ENCODE data around the gene RSPH1.

The RSPH1 gene

DNA sequence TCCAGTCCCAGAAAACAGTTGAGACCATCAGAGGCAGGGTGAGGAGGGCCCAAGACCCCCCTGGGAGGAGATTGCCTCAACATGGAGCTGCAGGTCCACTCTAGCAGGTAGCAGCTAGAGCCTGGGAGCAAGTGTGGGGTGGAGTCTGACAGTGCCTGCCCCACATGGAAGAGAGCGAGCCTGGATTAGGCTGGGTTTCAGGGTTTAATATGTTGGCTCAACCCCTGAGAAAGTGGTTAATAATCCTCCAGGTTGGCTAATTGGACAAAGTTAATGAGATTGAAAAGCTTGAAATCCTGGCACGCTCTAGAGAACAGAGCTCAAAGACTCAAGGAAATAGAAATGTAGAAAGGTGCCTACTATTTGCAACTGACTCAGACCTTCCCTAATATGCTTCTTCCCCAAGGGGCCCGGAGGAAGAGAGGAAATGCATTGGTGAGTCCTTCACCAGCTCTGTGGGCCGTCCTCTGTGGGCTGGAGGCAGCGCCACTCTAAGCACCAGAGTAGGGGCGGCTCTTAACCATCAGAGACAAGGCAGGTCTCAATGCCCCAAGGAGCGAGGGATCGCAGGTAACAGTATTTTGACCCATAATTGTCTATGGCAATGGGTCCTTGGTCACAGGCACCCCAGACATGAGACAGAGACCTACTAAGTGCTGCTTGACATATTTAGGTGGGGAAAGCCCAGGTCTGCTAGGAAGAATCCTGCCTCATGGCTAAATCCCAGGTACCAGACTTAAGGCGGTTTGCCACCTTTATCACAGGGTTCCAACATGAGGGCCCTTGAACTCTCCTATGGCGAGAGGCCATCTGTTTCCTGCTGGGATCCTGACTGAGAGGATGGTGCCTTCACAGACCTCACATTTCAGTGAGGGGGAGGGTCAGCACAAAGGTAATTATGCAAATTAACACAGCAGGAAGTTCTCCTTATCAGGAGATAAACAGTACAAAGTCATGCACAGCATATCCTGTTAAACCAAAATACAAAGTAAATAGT lies 33.8 kb downstream of the RSPH1 start:
- no peak for DNase-seq

DNA sequence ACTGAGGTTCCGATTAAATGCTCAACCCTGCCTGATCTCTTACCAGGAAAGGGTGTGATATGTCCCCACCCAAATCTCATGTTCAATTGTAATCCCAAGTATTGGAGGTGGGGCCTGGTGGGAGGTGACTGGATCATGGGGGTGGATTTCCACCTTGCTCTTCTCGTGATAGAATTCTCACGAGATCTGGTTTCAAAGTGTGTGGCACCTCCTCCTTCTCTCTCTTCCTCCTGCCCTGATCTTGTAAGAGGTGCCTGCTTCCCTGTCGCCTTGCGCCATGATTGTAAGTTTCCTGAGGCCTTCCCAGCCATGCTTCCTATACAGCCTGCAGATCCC lies 34.9 kb downstream of the RSPH1 start:
- DNase-seq: no peak

DNA sequence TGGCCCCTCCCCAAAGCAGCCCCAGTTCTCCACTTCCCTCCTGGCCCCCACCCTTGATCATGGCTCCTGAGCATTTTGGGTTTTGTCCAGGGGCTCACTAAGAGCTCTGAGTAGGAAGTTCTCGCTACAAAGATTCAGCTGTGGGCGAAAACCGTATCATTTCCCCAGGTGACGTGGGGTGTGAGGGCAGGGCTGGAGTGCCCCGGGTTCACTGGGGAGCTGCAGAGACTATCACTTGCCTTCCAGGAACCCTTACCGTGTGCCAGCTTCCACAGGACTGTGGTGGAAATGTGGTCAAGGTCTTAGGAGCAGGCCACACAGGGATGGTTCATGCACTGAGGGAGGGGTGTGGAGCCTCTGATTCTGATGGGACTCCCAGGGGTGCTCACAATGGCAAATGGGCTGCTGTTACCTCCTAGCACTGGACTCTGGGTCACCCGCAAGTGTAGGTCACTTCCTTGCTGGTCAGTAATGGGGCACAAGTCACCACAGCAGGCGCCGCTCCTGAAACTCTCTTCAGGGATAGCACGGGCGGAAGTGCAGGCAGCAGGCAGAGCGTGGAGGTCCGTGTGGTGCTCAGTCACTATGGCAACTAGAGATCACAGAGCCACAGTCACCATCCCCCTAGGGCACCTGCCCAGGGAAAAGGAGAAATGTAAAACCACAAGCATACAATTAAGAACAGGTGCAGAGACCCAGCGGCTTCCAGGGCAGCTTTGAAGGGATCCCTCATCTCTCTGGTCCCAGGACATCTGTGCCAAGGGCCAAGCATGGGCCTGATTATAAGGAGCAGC lies 35.4 kb downstream of the RSPH1 start:
- no peak for DNase-seq

DNA sequence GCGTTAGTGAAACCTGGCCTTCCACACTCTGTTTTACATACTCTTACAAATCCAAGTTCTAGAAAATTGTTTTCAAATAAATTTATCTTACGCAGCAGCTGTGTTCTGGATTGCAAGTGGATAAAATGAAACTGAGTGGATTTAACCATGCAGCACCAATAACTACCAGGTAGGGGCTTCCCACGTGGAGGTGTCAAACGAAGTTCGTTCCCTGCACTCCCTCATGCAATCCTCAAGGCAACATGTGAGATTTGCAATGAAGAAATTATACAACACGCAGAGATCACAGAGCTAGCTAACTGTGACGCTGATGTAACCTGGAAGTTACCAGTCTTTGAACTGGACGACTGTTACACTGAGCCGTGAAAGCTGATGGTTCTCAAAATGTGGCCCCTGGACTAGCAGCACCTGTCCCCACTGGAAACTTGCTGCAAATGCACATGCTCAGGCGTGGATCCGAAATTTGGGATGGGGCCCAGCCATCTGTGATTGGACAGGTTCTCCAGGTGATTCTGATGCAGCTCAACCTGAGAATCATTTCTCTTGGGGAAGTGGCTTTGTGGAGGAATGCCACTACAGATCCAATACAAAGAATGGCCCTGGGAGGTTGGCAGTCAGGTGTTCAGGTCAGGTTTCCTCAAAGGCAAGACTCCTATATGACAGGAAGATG lies 36.3 kb downstream of the RSPH1 start:
- DNase-seq: no peak

DNA sequence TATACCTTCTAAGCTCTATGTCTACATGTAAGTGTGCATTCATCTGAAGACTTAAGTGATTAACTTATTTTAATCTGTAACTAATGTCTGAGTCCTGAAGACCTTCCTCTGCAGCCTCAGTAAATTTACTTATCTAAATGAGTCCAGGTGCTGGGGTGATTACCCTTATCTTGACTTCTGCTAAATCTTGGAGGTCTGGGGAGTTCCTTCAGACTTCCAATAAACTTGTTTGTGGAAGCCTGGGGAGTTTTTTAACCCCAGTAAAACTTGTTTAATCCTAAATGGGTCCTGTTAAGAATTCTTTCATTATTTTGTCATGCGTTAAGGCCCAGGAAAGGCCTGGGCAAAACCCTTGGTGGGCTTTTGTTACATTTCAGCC lies 37.0 kb downstream of the RSPH1 start:
- no peak for DNase-seq

DNA sequence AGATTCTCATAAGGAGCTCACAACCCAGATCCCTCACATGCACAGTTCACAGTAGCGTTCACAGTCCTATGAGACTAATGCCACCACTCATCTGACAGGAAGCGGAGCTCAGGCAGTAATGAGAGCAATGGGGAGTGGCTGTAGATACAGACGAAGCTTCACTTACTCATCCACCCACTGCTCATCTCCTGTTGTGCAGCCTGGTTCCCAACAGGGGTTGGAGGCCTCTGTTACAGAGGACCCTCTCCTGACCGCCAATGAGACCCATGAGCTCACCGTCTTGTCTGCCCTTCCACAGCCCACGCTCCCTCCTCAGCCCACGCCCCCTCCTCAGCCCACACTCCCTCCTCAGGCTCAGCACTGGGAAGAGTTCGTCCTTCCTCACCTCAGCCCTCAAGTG lies 39.6 kb downstream of the RSPH1 start:
- DNase-seq: no peak

DNA sequence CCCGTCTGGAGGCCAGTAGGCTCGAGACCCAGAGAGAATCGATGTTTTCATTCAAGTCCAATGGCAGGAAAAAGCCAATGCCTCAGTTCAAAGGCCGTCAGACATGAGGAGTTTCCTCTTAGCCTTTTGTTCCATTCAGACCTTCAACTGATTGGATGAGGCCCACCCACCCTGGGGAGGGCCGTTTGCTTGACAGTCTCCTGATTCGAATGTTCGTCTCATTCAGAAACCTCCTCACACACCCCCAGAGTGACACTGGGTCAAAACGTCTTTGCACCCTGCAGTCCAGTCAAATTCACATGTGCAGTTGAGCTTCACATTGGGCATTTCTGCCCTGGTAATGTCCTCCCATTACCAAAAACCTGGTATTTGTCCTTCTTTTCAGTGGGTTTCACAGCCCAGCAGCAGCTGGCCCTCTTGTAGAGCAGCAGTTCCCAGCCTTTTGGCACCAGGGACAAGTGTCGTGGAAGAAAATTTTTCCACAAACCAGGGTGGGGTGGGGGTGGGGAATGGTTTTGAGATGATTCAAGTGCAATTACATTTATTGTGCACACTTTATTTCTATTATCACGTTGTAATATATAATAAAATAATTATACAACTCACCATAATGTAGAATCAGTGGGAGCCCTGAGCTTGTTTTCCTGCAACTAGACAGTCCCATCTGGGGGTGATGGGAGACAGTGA lies 40.1 kb downstream of the RSPH1 start:
- DNase-seq: no peak

DNA sequence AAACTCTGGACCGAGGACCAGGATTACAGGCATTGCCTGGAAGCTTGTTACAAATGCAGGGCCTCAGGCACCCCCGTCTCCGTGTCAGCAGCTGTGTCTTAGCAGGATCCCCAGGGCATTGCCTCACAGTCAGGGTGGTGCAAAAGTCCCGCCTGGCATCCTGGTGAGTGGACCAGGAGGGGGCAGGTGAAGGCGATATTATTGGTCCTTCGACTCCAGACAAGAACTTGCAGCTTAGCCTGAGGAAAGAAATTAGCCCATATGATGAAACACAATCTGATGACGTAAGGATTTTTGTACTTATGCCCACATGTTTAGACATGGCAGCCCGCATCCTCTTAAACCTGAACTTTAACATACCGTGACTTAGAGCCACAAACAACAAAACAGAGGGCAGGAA lies 40.8 kb downstream of the RSPH1 start:
- DNase-seq: no peak

DNA sequence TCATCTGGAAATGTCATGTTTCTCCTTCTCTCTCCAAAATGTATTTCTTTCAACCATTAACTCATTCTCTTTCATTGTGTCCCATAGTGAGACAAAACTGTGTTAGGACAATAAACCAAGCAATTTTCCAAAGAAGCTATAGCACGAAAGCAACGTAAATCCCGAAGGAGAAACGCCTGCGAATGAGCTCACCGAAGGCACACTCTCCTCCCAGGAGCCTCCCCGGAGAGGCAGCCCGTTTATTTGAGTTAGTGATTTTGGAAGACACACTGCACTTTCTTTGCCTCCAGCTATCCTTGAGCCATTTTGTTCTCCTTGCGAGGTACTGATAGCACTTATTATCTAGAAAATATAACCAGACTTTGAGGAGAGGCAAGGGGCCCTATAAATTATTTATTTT lies 41.2 kb downstream of the RSPH1 start:
- no peak for DNase-seq

DNA sequence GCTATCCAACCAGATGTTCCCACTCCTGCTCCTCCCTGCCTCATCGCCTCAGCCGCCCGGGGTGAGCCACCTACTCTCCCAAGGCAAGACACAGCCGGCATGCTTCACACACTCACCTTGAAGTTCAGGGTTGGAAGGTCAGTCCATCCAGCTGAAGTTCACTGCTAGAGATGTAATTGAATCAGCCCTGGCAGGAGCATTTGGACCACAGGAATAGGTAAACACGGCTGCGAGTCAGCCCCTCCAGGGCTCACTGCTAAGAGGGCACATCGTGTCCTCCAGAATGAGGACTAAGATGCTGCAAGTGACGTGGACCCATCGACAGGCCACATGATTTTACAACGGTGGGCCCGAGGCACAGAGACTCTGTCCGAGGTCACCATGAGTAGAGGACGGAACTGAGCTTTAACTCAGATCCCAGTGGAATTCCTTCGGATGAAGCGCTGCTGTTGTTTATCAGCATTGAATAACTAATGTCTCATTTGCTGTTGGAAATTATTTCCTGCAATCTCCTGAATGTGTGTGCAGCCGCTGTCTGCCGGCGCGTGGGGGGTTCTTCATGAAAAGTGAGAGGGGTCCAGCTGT lies 41.9 kb downstream of the RSPH1 start:
- no peak for DNase-seq

DNA sequence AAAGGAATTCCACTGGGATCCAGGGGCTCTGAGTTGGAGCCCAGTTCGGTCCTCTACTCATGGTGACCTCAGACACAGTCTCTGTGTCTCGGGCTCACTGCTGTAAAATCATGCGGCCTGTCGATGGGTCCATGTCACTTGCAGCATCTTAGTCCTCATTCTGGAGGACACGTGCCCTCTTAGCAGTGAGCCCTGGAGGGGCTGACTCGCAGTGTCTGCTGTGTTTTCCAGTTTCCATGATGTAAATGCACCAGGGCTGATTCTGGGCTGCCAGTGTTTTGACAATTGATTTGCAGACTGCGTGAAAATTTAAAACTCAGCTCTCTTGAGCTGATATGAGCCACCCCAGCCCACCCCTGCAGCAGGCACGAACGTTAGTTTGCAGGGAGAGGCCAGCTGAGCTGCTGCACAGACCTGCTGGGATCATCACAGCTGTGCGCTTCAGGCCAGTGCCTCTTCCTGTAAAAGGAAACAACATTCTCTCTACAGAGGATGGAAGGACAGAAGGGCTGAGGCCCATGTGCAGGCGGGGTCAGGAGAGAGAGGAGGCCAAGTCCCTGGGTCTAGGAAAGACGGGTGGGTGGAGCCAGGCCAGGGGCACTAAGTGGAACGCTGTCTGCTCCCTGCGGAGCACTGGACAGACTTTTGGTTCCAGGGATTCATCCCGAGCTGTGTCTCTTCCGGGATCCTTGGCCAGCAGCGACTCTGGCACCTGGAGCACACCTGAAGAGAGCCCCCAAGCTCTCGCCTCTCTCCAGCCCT lies 42.6 kb downstream of the RSPH1 start:
- DNase-seq: no peak

DNA sequence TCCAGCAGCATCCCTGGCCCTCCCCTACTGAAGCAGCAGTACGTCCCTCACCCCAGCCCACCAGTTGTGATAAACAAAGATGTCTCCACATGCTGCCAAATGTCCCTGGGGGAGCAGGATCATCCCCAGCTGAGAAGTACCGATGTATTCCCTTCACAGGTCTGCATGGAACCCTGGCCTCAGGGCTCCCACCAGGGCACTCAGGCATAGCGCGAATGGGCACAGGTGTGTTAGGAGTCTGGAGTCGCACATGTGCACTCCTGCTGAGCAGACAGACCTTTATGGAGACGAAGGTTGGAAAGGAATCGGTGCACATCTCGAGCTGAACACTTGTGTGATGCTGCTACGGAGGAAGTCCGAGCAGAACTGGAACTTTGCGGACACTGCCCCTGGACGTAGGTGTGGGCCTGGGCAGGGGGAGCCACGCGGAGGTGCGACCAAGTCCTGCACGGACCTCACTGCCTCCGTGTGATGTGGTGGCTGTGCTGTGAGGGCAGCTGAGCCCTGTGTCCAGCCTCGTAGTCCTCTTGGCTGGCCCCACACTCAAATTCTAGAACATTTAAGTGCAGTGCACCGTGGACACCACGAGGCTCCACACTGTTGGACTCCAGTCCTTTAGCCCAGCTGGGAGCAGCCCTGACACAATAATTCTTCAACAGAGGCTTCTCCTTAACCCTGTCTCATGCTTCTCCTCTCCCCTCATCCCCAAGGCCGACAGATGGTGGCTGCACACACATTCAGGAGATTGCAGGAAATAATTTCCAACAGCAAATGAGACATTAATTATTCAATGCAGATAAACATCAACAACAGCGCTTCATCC lies 43.4 kb downstream of the RSPH1 start:
- DNase-seq: no peak

DNA sequence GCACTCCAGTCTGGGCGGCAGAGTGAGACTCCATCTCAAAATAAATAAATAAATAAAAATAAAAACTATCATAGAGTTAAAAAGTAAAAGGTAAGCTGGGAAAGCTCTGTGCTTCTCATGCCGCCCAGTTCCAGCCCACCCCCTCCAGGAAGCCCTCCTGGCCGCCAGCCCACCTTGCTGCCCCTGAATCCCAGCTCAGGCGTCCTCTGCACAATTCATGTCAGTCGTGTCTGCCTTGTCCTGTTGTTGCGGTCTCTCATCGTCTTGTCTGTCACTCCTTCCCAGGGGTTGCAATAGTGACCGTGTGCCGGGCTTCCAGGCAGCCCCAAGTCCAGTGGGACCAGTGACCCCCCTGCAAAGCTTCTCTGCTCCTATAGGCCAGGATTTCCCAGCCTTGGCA lies 44.1 kb downstream of the RSPH1 start:
- no peak for DNase-seq

DNA sequence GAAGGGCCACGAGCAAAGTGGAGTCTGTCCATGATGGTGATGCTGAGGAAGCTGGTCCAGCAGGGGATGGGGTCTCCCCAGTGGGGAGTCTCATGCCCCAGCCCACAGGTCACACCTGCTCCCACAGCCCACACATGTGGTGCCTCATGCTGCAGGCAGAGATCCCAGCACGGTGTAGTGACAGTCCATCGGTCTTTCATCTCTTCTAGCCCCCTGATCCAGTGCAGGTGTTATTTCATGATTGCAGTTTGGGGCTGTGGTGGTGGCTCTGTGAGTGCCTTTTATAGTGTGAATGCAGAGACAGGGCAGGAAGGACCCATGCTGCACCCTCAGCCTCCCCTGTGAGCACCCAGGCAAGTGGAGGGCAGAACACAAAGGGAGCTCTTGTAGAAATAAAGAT lies 47.3 kb downstream of the RSPH1 start:
- DNase-seq: no peak

DNA sequence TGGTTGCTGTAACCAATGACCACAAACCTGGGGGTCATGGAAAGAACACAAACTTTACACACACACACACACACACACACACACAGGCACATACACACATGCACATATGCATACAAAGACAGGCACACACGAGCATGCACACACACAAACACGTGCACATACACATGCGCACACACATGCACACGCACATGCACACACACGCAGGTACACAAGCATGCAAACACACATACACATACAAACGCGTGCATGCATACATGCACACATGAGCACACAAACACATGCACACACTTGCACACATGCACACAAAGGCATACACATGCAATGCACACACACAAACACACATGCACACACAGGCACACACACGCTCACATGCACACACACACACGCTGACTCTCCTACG lies 48.3 kb downstream of the RSPH1 start:
- DNase-seq: no peak

DNA sequence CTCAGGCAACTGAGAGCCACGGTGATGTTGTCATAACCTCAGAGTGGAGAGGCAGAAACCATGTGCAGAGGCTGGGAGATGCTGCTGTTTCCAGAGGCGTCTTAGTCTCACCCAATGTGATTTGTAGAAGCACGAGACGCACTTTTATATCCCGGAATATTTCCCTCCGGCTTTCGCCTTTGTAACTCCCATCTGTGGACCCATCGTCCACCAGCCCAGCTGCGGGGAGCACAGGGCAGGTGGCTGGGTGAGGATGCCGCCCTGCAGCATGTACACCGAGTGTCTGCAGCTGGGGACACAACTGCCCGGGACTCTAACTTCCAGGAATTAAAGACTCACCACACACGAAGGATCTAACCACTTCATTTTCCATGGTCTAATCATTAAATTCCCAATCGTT lies 48.8 kb downstream of the RSPH1 start:
- DNase-seq: no peak

DNA sequence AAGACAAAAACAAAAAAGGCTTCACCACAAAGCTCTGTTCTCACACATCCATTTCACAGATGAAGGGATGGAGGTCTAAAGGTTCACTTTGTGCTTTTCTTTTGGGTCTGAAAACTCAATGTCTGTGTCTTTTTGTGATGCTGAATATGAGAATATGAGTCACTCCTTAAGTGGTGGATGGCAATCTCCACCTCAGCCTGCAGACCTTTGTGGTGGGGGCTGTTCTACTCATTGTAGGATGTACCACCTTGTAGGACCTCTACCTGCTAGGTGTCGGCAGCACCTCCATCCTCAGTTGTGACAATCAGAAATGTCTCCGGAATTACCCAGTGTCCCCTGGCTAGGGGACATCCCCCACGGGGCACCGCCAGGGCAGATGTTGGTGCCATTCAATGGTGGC lies 49.5 kb downstream of the RSPH1 start:
- no peak for DNase-seq

DNA sequence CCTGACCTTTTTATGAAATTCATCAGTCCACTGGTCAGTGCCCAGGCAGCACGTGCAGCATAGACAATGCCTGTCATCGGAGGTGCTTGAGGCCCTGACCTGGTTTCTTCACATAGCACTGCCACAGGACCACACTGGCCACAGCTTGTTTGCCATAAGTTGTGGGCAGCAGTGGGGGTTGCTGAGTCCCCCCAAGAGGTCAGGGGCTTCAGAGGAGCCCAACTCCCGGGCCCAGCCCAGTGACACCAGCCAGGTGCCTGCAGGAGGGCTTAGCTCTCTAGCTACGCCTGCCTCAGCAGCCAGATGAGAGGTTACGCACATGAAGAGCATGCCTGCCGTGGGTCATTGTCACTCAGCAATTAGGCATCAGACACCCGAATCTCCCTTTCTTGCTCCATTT lies 50.7 kb downstream of the RSPH1 start:
- no peak for DNase-seq

DNA sequence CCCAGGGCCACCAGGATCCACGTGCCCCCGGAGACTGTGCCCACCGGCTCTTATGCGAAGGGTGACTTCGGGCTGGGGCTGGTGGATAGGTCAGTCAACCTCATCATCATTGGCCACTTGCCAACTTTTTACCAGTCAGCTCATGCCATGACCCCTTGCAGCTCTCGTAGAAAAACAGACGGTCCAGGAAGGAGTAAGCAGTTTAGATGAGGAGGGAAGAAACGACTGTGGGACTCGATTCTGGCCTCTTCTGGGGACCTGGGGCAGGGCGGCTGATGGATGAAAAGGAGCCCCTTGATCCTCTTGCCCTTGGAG lies 51.3 kb downstream of the RSPH1 start:
- DNase-seq: no peak

DNA sequence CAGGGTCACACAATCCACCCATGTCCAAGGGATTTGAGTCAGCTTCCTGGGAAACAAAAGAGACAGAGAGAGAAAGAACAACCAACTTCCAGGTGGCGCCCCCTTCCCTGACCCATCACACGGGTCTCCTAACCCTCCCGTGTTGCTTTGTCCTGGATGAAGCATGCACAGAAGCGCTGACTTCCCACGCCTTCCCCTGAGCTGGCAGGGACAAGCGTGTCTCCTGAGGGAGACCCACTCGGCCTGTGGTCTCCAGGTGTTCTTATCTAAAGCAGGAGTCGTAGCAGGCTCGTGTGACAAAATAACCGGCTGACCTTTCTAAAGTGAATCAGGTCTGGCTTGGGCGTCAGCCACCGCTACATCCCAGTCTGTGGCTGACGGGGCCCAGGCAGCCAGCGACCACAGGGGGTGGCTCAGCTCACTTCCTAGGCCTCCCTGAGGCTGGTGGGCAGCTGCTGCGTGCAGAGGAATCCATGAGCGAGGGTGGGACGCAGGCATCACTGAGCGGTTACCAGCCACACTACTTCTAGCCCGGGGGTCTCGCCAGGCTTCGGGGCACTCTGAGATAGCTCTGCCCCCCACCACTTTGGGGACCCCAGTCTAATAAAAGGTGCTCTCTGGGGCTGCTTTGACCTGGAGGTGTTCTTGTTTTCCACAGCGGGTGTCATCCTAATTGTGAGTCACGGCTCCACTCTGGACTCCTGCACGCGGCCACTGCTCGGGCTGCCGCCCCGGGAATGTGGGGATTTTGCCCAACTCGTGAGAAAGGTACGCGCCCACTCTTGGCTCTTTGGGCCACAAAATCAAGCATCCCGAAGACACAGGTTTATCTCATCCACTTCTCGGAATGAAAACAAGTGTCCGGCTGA lies 51.9 kb downstream of the RSPH1 start:
- DNase-seq: no peak
